HCT116 (cell line): ENCODE data around the gene GBP7. TPM values are rescaled to one million over a fixed set of nuclear protein-coding genes. Genes with fewer than 3 reads are reported as not detected.

Source experiments
- ATAC-seq: fragments of 200-7000 bp; cut with Tn5 transposase; 2 replicates; pipeline ENCODE4 v1.9.1; 2020; ENCODE audit warnings: mild to moderate bottlenecking, moderate library complexity
- Bru-seq: library from RNA; stranded (reverse); fragments of 400-500 nt; gene quantifications from one replicate; lab custom pipeline; 2021; lab: Mats Ljungman, UMichigan
- BruChase-seq, 2 experiments: library from RNA; stranded (reverse); fragments of 400-500 nt; gene quantifications; one replicate each; lab custom pipeline; 2021; lab: Mats Ljungman, UMichigan
- BruUV-seq: library from RNA; stranded (reverse); fragments of 400-500 nt; replicated peaks from 2 replicates; lab custom pipeline; 2021; lab: Mats Ljungman, UMichigan
- CTCF ChIA-PET: fragments of 300-600 bp; sonication (Branson Sonifier 250); formaldehyde crosslinking; loops from one replicate; lab custom pipeline; 2021; ENCODE audit warnings: antibody characterized with exemption; lab: Charles Lee
- POLR2A ChIA-PET: fragments of 300-600, 350-600 bp; sonication (Branson Sonifier 250); formaldehyde crosslinking; loops from one replicate; lab custom pipeline; 2021; ENCODE audit warnings: antibody characterized with exemption; lab: Charles Lee
- RAD21 ChIA-PET, 2 experiments: fragments of 300-600 bp; sonication (Branson Sonifier 250); formaldehyde crosslinking; loops; one replicate each; lab custom pipeline; 2023; ENCODE audit warnings: low total read pairs in 2 of 2; ENCODE audit not compliant: uncharacterized antibody in 2 of 2, unreplicated experiment in 2 of 2, low non-redundant PET in 1 of 2; lab: Charles Lee
- DNase-seq: peaks from one replicate; pipeline ENCODE4 v3.0.0-alpha.2; 2010; ENCODE audit warnings: low read depth, low spot score
- H2AFZ ChIP-seq: fragments of 200-600 bp; shearing (Covaris generic), sonication (generic); 2 replicates; pipeline ENCODE4 v1.6.1; 2017; ENCODE audit warnings: low read depth, mixed run types, mixed read lengths, antibody characterized with exemption, low read length; ENCODE audit not compliant: poor library complexity, severe bottlenecking
- H3K27ac ChIP-seq: 2 replicates; pipeline ENCODE4 v1.5.1; 2012; ENCODE audit warnings: low read depth, low read length
- H3K27me3 ChIP-seq: fragments of 200-600 bp; sonication (generic); 2 replicates; pipeline ENCODE4 v1.6.1; 2016; ENCODE audit warnings: mixed run types, low read length, mixed read lengths; ENCODE audit not compliant: insufficient read depth
- H3K36me3 ChIP-seq, 2 experiments: fragments of 200-500 bp in 1 of 2; fragments of 200-600 bp in 1 of 2; sonication (Bioruptor generic) in 1 of 2; sonication (generic) in 1 of 2; 2 replicates each; pipeline versions ENCODE4 v1.5.1 to v1.6.1; 2014 to 2016; ENCODE audit warnings: low read length in 2 of 2, inconsistent platforms in 1 of 2, mixed read lengths in 1 of 2, mixed run types in 1 of 2; ENCODE audit not compliant: insufficient read depth in 2 of 2, control insufficient read depth in 1 of 2
- H3K4me1 ChIP-seq, 2 experiments: fragments of 200-600 bp in 1 of 2; sonication (generic) in 1 of 2; 2 replicates each; pipeline versions ENCODE4 v1.5.1 to v1.6.1; 2012 to 2017; ENCODE audit warnings: low read length in 2 of 2, inconsistent platforms in 1 of 2, mild to moderate bottlenecking in 1 of 2, mixed read lengths in 1 of 2, mixed run types in 1 of 2, moderate library complexity in 1 of 2; ENCODE audit not compliant: insufficient read depth in 2 of 2, control insufficient read depth in 1 of 2
- H3K4me2 ChIP-seq: fragments of 200-600 bp; sonication (generic); 2 replicates; pipeline ENCODE4 v1.6.1; 2017; ENCODE audit warnings: mixed run types, low read length, mixed read lengths
- H3K4me3 ChIP-seq, 2 experiments: fragments of 200-600 bp in 1 of 2; sonication (generic) in 1 of 2; replicated peaks in 1 of 2; 2 replicates each; pipeline ENCODE4 v1.5.1; 2011 to 2016; ENCODE audit warnings: low read length in 2 of 2, control low read depth in 1 of 2, low read depth in 1 of 2, mild to moderate bottlenecking in 1 of 2, mixed read lengths in 1 of 2, mixed run types in 1 of 2
- H3K79me2 ChIP-seq: fragments of 200-600 bp; sonication (generic); 2 replicates; pipeline ENCODE4 v1.6.1; 2017; ENCODE audit warnings: mild to moderate bottlenecking, mixed run types, low read length, moderate library complexity, mixed read lengths; ENCODE audit not compliant: insufficient read depth
- H3K9ac ChIP-seq: fragments of 200-600 bp; sonication (generic); 2 replicates; pipeline ENCODE4 v1.6.1; 2016; ENCODE audit warnings: low read length, mixed read lengths
- H3K9me2 ChIP-seq: fragments of 200-600 bp; sonication (generic), shearing (Covaris generic); 2 replicates; pipeline ENCODE4 v1.6.1; 2017; ENCODE audit warnings: mixed run types, mild to moderate bottlenecking, moderate library complexity; ENCODE audit not compliant: insufficient read depth
- H3K9me3 ChIP-seq, 2 experiments: fragments of 200-500 bp in 1 of 2; fragments of 200-600 bp in 1 of 2; sonication (Bioruptor generic) in 1 of 2; sonication (generic) in 1 of 2; 2 replicates each; pipeline ENCODE4 v1.6.1; 2014 to 2017; ENCODE audit warnings: low read length in 2 of 2, mixed read lengths in 2 of 2, inconsistent platforms in 1 of 2, low read depth in 1 of 2, mild to moderate bottlenecking in 1 of 2, mixed run types in 1 of 2, moderate library complexity in 1 of 2; ENCODE audit not compliant: control insufficient read depth in 1 of 2, insufficient read depth in 1 of 2
- H4K20me1 ChIP-seq: fragments of 200-600 bp; sonication (generic), shearing (Covaris generic); 2 replicates; pipeline ENCODE4 v1.6.1; 2017; ENCODE audit warnings: mixed run types, mild to moderate bottlenecking, moderate library complexity; ENCODE audit not compliant: insufficient read depth
- CBX3 ChIP-seq: IDR thresholded peaks from 2 replicates; pipeline ENCODE4 v1.6.1; 2012; ENCODE audit warnings: low read depth
- EGR1 ChIP-seq: IDR thresholded peaks from 2 replicates; pipeline ENCODE4 v1.6.1; 2012; ENCODE audit warnings: low read depth
- EZH2 ChIP-seq: fragments of 200-600 bp; sonication (generic); IDR thresholded peaks from 2 replicates; pipeline ENCODE4 v1.6.1; 2017; ENCODE audit warnings: antibody characterized with exemption, mixed run types
- POLR2AphosphoS5 ChIP-seq: IDR thresholded peaks from 2 replicates; pipeline ENCODE4 v1.6.1; 2011; ENCODE audit warnings: mild to moderate bottlenecking, low read depth, low read length, moderate library complexity
- ZNF274 ChIP-seq: fragments of 200-500 bp; sonication (Bioruptor generic); IDR thresholded peaks from 2 replicates; pipeline ENCODE4 v1.6.1; 2014; ENCODE audit warnings: mild to moderate bottlenecking, low read depth, low read length, inconsistent platforms
- intact Hi-C: fragments of 100-400 bp; cut with micrococcal nuclease; formaldehyde crosslinking; loops from 2 replicates; pipeline ENCODE4 v1.10.0; 2022
- long read RNA-seq: library from polyadenylated mRNA; unstranded; transcript quantifications from one replicate; pipeline ENCODE4 v2.0.0, GENCODE V29; 2021; ENCODE audit not compliant: unreplicated experiment
- polyA plus RNA-seq: library from polyadenylated mRNA; unstranded; fragments of >200 nt; gene quantifications from 2 replicates; pipeline ENCODE4 v1.2.1, GENCODE V29; 2012; ENCODE audit warnings: missing spikeins
- total RNA-seq: library from RNA; stranded (reverse); gene quantifications from one replicate; pipeline ENCODE4 v1.2.1, GENCODE V29; 2021; ENCODE audit not compliant: unreplicated experiment
- TF ChIP-seq, protein P1 (sequence below): IDR thresholded peaks from 2 replicates; pipeline ENCODE4 v1.6.1; 2012; ENCODE audit warnings: low read depth
- TF ChIP-seq, protein P2 (sequence below): IDR thresholded peaks from 2 replicates; pipeline ENCODE4 v1.6.1; 2012

Gene GBP7, protein sequence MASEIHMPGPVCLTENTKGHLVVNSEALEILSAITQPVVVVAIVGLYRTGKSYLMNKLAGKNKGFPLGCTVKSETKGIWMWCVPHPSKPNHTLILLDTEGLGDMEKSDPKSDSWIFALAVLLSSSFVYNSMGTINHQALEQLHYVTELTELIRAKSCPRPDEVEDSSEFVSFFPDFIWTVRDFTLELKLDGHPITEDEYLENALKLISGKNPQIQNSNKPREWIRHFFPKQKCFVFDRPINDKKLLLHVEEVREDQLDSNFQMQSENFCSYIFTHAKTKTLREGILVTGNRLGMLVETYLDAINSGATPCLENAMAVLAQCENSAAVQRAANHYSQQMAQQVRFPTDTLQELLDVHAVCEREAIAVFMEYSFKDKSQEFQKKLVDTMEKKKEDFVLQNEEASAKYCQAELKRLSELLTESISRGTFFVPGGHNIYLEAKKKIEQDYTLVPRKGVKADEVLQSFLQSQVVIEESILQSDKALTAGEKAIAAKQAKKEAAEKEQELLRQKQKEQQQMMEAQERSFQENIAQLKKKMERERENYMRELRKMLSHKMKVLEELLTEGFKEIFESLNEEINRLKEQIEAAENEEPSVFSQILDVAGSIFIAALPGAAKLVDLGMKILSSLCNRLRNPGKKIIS
- total RNA-seq (not detected), Bru-seq, nascent RNA (not detected), BruChase-seq, experiment 1, labeled RNA remaining after a 6-hour chase (not detected), BruChase-seq, experiment 2, labeled RNA remaining after a 2-hour chase (not detected)
- polyA plus RNA-seq, result not detected in 2 replicates
- long read RNA-seq, result 0 reads

DNA sequence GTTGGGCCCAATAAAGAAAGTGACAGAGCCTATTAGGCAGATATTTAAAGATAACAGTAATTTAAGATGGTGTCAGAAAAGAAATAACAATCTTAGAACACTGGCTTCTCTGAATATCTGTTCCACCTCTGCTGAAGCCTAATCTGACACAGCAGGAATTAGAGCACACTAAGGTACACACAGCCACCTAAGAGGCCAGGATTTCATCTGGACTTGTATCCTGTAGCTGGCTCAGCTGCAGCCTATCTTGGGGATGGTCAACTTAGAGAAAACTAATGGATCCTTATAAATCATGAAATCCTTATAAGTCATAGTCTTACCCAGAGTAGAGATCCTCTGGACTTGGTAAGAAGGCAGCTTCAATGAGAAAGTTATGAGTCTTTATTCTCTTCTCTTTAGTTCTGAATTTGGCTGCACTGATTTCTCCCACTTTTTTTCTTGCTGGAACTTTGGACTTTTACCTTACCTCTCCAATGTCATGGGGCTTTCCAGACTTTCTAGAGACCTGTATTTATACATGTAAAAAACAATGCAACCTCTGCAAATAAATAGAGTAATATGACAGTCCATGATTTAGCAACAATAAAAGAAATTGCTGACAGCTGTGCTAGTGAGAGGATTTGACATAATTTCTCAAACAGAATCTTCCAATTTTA, at the start of gene GBP7:
Gene GBP7, minus strand, starts transcription at position 403 of the 656 bp plus-strand sequence. CDS start 4,068 bp downstream, outside the sequence.
- no peak for DNase-seq
- H3K27ac ChIP-seq, result no peak within 1 kb of the TSS
- H3K36me3 ChIP-seq, result no peaks in the 10 kb centered on the region
- TF ChIP-seq, protein P1, sequence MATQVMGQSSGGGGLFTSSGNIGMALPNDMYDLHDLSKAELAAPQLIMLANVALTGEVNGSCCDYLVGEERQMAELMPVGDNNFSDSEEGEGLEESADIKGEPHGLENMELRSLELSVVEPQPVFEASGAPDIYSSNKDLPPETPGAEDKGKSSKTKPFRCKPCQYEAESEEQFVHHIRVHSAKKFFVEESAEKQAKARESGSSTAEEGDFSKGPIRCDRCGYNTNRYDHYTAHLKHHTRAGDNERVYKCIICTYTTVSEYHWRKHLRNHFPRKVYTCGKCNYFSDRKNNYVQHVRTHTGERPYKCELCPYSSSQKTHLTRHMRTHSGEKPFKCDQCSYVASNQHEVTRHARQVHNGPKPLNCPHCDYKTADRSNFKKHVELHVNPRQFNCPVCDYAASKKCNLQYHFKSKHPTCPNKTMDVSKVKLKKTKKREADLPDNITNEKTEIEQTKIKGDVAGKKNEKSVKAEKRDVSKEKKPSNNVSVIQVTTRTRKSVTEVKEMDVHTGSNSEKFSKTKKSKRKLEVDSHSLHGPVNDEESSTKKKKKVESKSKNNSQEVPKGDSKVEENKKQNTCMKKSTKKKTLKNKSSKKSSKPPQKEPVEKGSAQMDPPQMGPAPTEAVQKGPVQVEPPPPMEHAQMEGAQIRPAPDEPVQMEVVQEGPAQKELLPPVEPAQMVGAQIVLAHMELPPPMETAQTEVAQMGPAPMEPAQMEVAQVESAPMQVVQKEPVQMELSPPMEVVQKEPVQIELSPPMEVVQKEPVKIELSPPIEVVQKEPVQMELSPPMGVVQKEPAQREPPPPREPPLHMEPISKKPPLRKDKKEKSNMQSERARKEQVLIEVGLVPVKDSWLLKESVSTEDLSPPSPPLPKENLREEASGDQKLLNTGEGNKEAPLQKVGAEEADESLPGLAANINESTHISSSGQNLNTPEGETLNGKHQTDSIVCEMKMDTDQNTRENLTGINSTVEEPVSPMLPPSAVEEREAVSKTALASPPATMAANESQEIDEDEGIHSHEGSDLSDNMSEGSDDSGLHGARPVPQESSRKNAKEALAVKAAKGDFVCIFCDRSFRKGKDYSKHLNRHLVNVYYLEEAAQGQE, result no peak
- TF ChIP-seq POLR2AphosphoS5 (no peak), CBX3 (no peak), ZNF274 (no peak), EGR1 (no peak), EZH2 (no peak)
- TF ChIP-seq, protein P2, sequence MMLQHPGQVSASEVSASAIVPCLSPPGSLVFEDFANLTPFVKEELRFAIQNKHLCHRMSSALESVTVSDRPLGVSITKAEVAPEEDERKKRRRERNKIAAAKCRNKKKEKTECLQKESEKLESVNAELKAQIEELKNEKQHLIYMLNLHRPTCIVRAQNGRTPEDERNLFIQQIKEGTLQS, result no peak
- RAD21 ChIA-PET, result no interaction called here
- H3K27me3 ChIP-seq, result no peaks in the 10 kb centered on the region
- CTCF ChIA-PET, result no interaction called here
- H3K9ac ChIP-seq, result no peak within 1 kb of the TSS
- H3K4me1 ChIP-seq, result no peaks in the 10 kb centered on the region
- ATAC-seq, result no peak
- H4K20me1 ChIP-seq, result no peaks in the 10 kb centered on the region
- POLR2A ChIA-PET, result no interaction called here
- H3K4me3 ChIP-seq, result no peak within 1 kb of the TSS
- H3K4me2 ChIP-seq, result no peak within 1 kb of the TSS
- no peaks in the 10 kb centered on the region for H3K9me3 ChIP-seq
- no TSS peak for BruUV-seq
- no peaks in the 10 kb centered on the region for H3K79me2 ChIP-seq
- no peaks in the 10 kb centered on the region for H3K9me2 ChIP-seq
- H2AFZ ChIP-seq, result no peak within 1 kb of the TSS
- intact Hi-C loops, result no loop called here
